ENCODE results near the gene ATP5F1A.

DNA sequence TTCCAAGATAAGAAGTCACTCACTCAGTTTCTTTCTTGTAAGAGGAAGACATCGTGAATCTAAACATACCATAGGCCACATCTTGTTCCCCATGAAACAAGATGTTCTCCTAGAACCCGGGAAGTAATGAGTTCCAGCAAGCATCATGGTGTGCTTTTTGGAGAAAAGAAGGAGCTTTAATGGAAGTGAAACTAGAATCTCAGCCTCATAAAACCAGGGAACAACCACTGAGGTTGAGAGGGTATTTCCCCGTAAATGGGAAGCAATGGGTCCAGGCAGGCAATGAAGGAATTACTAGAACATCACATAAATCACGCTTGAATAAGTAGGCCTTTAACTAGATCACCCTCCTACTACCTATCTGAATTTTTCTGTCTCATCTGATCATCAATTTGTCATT, 66.4 kb downstream of the ATP5F1A start:
- no peak for TF ChIP-seq EZH2 (IDR thresholded peaks at IDR 0.05)
- TF ChIP-seq POLR2AphosphoS5 (IDR thresholded peaks at IDR 0.05; ENCODE audit: borderline replicate concordance, low read depth, low read length) = no peak
- TF ChIP-seq FOXP2 (optimal IDR thresholded peaks at IDR 0.05; ENCODE audit: control extremely low read depth, extremely low read length, insufficient read depth) = no peak

All from SK-N-MC (cell line).